Hepatocyte (in vitro differentiated cells): ENCODE results near the gene DOP1B. TPM values are rescaled to one million over a fixed set of nuclear protein-coding genes. Genes with fewer than 3 reads are reported as not detected.

ENCODE experiments used
- DNase-seq: peaks from one replicate; pipeline ENCODE4 v3.0.0-alpha.2; 2016; ENCODE audit warnings: low spot score
- H2AFZ ChIP-seq: fragments of 200-600 bp; sonication (generic); 2 replicates; pipeline ENCODE4 v1.6.0; 2016; ENCODE audit warnings: antibody characterized with exemption, mild to moderate bottlenecking
- H3K27ac ChIP-seq: fragments of 200-600 bp; sonication (generic); 2 replicates; pipeline ENCODE4 v1.5.1; 2016; ENCODE audit warnings: mild to moderate bottlenecking
- H3K27me3 ChIP-seq: fragments of 200-600 bp; sonication (generic); 2 replicates; pipeline ENCODE4 v1.6.1; 2016
- H3K36me3 ChIP-seq: fragments of 200-600 bp; sonication (generic); replicated peaks from 2 replicates; pipeline ENCODE4 v1.5.1; 2016; ENCODE audit warnings: low read depth; ENCODE audit not compliant: insufficient read depth
- H3K4me1 ChIP-seq: fragments of 200-600 bp; sonication (generic); 2 replicates; pipeline ENCODE4 v1.5.1; 2016; ENCODE audit warnings: mild to moderate bottlenecking, moderate library complexity; ENCODE audit not compliant: insufficient read depth
- H3K4me2 ChIP-seq: fragments of 200-600 bp; sonication (generic); 2 replicates; pipeline ENCODE4 v1.6.0; 2016
- H3K4me3 ChIP-seq: fragments of 200-600 bp; sonication (generic); 2 replicates; pipeline ENCODE4 v1.5.1; 2016; ENCODE audit warnings: mild to moderate bottlenecking
- H3K79me2 ChIP-seq: fragments of 200-600 bp; sonication (generic); 2 replicates; pipeline ENCODE4 v1.6.0; 2017; ENCODE audit warnings: mild to moderate bottlenecking
- H3K9me2 ChIP-seq: fragments of 200-600 bp; sonication (generic); replicated peaks from 2 replicates; pipeline ENCODE4 v1.6.0; 2017; ENCODE audit warnings: mild to moderate bottlenecking; ENCODE audit not compliant: insufficient read depth
- H3K9me3 ChIP-seq: fragments of 200-600 bp; sonication (generic); 2 replicates; pipeline ENCODE4 v1.5.1; 2016; ENCODE audit warnings: low read depth, mild to moderate bottlenecking
- H4K20me1 ChIP-seq: fragments of 200-600 bp; sonication (generic); 2 replicates; pipeline ENCODE4 v1.6.0; 2016; ENCODE audit warnings: mild to moderate bottlenecking; ENCODE audit not compliant: insufficient read depth, poor library complexity, severe bottlenecking
- EZH2 ChIP-seq: fragments of 200-600 bp; sonication (generic); IDR thresholded peaks from 2 replicates; pipeline ENCODE4 v1.6.1; 2016; ENCODE audit warnings: antibody characterized with exemption, mild to moderate bottlenecking, borderline replicate concordance
- EZH2phosphoT487 ChIP-seq: fragments of 200-600 bp; sonication (generic); IDR thresholded peaks from one replicate; pipeline ENCODE4 v1.6.1; 2018; ENCODE audit warnings: antibody characterized with exemption, mild to moderate bottlenecking, low read depth, moderate library complexity; ENCODE audit not compliant: unreplicated experiment, severe bottlenecking
- whole genome bisulfite sequencing: methylation state at CpG from one replicate; pipeline ENCODE4 v1.1.6; 2016; ENCODE audit warnings: low lambda C conversion rate; ENCODE audit errors: missing lambda C conversion rate; 5-methylcytosine and 5-hydroxymethylcytosine counted together
- polyA plus RNA-seq: library from polyadenylated mRNA; unstranded; fragments of >200 nt; fragmentation: Nextera tagmentation; extraction: Ambion mirVana; gene quantifications from 2 replicates; pipeline ENCODE4 v1.2.1, GENCODE V29; 2016
- total RNA-seq: library from RNA; depleted of rRNA; stranded (reverse); fragments of >200 nt; gene quantifications from 2 replicates; pipeline ENCODE4 v1.2.3, GENCODE V29; 2014
- TF ChIP-seq, protein P1 (sequence below): fragments of 200-600 bp; sonication (generic); IDR thresholded peaks from 2 replicates; pipeline ENCODE4 v1.5.1; 2016; ENCODE audit warnings: antibody characterized with exemption, mild to moderate bottlenecking; ENCODE audit not compliant: poor library complexity

DOP1B gene
- total and polyA plus RNA-seq, 2 experiments from 2014 or later, result 6.6 to 17.7 TPM

DNA sequence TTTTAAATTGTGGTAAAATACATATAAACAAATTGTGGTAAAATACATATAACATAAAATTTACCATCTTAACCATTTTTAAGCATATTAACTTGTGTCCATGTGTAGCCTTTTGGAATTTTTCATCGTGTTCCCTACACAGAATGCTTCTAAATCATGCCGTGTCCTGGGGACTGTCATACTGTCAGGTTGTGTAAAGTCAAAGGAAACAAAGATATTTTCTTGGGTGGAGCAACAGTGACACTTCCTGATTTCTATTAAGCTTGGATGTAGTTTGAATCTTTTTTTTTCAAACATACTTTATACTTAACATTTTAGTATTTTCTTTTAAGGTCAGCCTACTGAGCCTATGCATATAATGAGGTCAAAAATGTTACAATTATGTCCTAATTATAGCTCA lies 32.3 kb downstream of the DOP1B start:
- WGBS, result 59% methylated on average over 2 of the region's 2 CpGs
- no peak overlapping the region for H3K4me2 ChIP-seq
- no peaks in the 10 kb centered on the region for H3K9me3 ChIP-seq
- no peaks in the 10 kb centered on the region for H3K36me3 ChIP-seq
- TF ChIP-seq EZH2phosphoT487 (no peak), EZH2 (no peak)
- TF ChIP-seq, protein P1, sequence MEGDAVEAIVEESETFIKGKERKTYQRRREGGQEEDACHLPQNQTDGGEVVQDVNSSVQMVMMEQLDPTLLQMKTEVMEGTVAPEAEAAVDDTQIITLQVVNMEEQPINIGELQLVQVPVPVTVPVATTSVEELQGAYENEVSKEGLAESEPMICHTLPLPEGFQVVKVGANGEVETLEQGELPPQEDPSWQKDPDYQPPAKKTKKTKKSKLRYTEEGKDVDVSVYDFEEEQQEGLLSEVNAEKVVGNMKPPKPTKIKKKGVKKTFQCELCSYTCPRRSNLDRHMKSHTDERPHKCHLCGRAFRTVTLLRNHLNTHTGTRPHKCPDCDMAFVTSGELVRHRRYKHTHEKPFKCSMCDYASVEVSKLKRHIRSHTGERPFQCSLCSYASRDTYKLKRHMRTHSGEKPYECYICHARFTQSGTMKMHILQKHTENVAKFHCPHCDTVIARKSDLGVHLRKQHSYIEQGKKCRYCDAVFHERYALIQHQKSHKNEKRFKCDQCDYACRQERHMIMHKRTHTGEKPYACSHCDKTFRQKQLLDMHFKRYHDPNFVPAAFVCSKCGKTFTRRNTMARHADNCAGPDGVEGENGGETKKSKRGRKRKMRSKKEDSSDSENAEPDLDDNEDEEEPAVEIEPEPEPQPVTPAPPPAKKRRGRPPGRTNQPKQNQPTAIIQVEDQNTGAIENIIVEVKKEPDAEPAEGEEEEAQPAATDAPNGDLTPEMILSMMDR, result no peak
- H3K4me3 ChIP-seq, result no peak overlapping the region
- DNase-seq, result no peak
- H4K20me1 ChIP-seq, result no peaks in the 10 kb centered on the region
- no peaks in the 10 kb centered on the region for H3K27me3 ChIP-seq
- H3K79me2 ChIP-seq, result no peaks in the 10 kb centered on the region
- H3K4me1 ChIP-seq, result peaks cover 4% of the 10 kb centered on the region
- no peaks in the 10 kb centered on the region for H3K9me2 ChIP-seq
- H3K27ac ChIP-seq, result peak overlapping the region; percentile 70
- H2AFZ ChIP-seq, result no peak overlapping the region

DNA sequence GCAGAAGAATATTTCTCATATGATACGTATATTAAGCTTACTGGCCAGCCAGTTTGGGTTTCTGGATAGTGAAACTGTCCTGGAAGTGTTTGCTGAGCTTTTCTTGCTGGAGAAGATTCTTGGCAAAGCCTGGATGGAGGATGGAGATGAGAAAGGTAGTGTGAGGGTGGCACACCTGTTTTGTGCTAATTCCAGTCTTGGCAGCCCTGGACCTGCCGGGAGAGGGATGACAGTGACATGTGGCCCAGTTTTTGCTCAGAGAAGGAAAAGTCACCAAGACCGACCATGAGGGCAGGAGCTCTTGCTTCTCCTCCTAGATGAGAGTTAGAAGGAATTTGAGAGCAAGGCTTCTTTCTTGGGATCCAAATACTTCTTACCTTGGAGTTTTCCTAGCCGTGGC lies 34.1 kb downstream of the DOP1B start:
- peaks cover 4% of the 10 kb centered on the region for H3K4me1 ChIP-seq
- TF ChIP-seq, protein P1, result no peak
- no peak for TF ChIP-seq EZH2phosphoT487
- no peak for TF ChIP-seq EZH2
- H3K36me3 ChIP-seq, result no peaks in the 10 kb centered on the region
- H3K9me2 ChIP-seq, result no peaks in the 10 kb centered on the region
- WGBS, result 91% methylated on average over 4 of the region's 4 CpGs
- no peaks in the 10 kb centered on the region for H4K20me1 ChIP-seq
- no peak for DNase-seq
- no peak overlapping the region for H3K4me2 ChIP-seq
- H3K79me2 ChIP-seq, result peaks cover 5% of the 10 kb centered on the region
- H3K4me3 ChIP-seq, result no peak overlapping the region
- H3K27ac ChIP-seq, result no peak overlapping the region
- H2AFZ ChIP-seq, result no peak overlapping the region
- no peaks in the 10 kb centered on the region for H3K27me3 ChIP-seq
- H3K9me3 ChIP-seq, result no peaks in the 10 kb centered on the region

DNA sequence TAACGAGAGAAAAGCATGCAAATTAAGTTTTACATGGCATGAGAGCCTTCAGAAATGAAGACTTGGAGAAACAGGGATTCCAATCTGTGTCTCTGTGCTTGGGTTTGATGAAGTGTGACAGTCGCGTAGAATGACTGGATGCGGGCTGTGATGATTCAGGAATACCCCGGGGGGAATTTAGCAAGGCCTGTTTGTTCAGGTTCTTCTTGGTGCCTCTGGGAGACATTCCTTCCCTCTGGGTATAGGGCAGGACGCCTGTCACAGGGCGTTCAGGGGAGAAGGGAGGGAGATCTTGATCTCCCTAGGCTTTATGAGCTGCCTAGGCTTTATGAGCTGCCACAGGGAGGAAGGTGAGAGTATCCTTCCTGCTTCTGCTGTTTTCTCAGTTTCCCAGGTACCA lies 36.6 kb downstream of the DOP1B start:
- Histone ChIP-seq H3K79me2 (peaks cover 8% of the 10 kb centered on the region), H2AFZ (no peak overlapping the region), H3K27ac (no peak overlapping the region), H3K9me3 (no peaks in the 10 kb centered on the region), H4K20me1 (no peaks in the 10 kb centered on the region), H3K4me1 (peaks cover 4% of the 10 kb centered on the region), H3K36me3 (no peaks in the 10 kb centered on the region), H3K4me2 (no peak overlapping the region), H3K4me3 (no peak overlapping the region), H3K9me2 (no peaks in the 10 kb centered on the region), H3K27me3 (no peaks in the 10 kb centered on the region)
- DNase-seq, result no peak
- TF ChIP-seq EZH2phosphoT487, result no peak
- TF ChIP-seq, protein P1, result no peak
- no peak for TF ChIP-seq EZH2
- 61% methylated on average over 7 of the region's 7 CpGs for WGBS

DNA sequence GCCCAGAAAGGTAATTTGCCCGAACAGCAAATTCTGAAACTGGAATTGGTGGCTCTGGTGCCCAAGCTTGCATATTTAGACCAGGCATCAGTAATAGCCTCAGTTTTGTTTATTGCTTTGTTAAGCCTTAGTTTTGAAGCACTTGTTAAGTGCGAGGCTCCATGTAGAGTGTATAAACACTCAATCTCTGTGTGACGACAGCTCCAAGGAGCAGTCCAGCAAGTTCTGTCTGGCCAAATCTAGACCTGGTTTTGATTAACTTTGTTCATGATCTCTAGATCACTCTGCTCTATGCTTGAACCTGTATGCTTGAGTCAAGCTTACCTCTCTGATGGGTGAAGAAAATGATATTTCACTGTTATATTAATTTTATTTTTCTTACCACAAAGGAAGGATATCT lies 37.4 kb downstream of the DOP1B start:
- no peak for DNase-seq
- Histone ChIP-seq H3K79me2 (peaks cover 8% of the 10 kb centered on the region), H2AFZ (no peak overlapping the region), H3K27ac (no peak overlapping the region), H3K27me3 (no peaks in the 10 kb centered on the region), H3K36me3 (no peaks in the 10 kb centered on the region), H3K9me2 (no peaks in the 10 kb centered on the region), H3K9me3 (no peaks in the 10 kb centered on the region), H3K4me2 (no peak overlapping the region), H4K20me1 (no peaks in the 10 kb centered on the region), H3K4me1 (peaks cover 12% of the 10 kb centered on the region), H3K4me3 (no peak overlapping the region)
- no peak for TF ChIP-seq EZH2
- TF ChIP-seq, protein P1, result no peak
- no peak for TF ChIP-seq EZH2phosphoT487
- WGBS, result 42% methylated on average over 3 of the region's 3 CpGs
